Liver (tissue), 3 donors: ENCODE data around the gene NKD2.

Source experiments
- EGR1 ChIP-seq, 2 donors: IDR thresholded peaks; 2 replicates each; pipeline ENCODE4 v1.6.1; 2016 to 2018; ENCODE audit warnings: antibody characterized with exemption in 2 of 2, low read depth in 2 of 2
- SP1 ChIP-seq: IDR thresholded peaks from 2 replicates; pipeline ENCODE4 v1.6.1; 2018; ENCODE audit warnings: antibody characterized with exemption, mild to moderate bottlenecking
- TAF1 ChIP-seq: conservative IDR thresholded peaks from 2 replicates; pipeline ENCODE4 v1.6.1; 2016; ENCODE audit warnings: antibody characterized with exemption, mild to moderate bottlenecking
- TF ChIP-seq, protein P1 (sequence below): fragments of 150-350 bp; IDR thresholded peaks from 2 replicates; pipeline ENCODE4 v1.5.1; 2017; ENCODE audit warnings: improper control_type of control experiment, low read depth, low read length; ENCODE audit not compliant: missing input control
- TF ChIP-seq, protein P2 (sequence below): IDR thresholded peaks from 2 replicates; pipeline ENCODE4 v1.6.1; 2016; ENCODE audit warnings: antibody characterized with exemption
- donor health status: healthy.
- donor health status: healthy.

DNA sequence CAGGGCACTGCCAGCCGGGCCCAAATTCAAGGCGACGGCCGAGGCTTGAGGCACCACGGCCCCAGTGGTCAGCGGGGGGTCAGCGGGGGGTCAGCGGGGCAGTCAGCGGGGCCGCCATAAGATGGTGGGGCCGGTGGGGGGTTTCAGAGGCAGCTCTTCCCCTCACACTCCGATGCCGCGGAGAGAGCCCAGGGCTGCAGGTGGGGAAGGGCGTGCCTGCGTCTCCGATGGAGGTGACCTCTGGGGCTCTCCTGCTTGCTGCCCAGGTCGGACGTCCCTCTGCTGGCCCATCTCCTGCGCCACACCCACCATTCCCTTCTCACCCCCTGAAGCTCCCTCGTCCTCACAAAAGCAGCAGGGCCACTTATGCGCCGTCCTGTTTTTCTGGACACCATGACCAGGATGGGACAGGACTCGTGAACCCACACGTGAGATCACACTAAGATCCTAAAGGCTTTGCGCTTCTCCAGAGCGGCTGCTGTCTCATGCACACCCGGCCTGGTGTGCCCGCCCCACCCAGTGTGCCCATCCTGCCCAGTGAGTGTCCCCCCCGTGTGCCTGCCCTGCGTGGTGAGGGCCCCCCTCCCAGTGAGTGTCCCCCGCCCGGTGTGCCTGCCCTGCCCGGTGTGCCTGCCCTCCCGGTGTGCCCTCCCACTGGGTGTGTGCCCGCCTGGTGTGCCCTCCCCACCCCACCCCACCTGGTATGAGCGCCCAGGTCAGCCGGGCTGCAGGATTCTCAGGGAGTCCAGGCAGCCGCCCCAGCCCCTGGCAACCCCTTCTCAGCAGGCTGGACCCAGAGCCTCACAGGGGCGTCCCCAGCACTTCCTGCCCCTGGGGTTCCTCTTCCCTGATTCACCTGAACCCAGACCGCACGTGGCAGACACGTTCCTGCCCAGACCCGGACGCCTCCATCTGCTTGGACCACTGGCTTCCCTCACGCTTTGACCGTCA lies 48.7 kb upstream of the NKD2 start:
- TF ChIP-seq TAF1 (no peak), EGR1 (IDR thresholded peaks at IDR 0.05; ENCODE audit: low read depth in 2 of 2) (no peak), SP1 (no peak)
- TF ChIP-seq, protein P1, sequence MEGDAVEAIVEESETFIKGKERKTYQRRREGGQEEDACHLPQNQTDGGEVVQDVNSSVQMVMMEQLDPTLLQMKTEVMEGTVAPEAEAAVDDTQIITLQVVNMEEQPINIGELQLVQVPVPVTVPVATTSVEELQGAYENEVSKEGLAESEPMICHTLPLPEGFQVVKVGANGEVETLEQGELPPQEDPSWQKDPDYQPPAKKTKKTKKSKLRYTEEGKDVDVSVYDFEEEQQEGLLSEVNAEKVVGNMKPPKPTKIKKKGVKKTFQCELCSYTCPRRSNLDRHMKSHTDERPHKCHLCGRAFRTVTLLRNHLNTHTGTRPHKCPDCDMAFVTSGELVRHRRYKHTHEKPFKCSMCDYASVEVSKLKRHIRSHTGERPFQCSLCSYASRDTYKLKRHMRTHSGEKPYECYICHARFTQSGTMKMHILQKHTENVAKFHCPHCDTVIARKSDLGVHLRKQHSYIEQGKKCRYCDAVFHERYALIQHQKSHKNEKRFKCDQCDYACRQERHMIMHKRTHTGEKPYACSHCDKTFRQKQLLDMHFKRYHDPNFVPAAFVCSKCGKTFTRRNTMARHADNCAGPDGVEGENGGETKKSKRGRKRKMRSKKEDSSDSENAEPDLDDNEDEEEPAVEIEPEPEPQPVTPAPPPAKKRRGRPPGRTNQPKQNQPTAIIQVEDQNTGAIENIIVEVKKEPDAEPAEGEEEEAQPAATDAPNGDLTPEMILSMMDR: no peak
- TF ChIP-seq, protein P2, sequence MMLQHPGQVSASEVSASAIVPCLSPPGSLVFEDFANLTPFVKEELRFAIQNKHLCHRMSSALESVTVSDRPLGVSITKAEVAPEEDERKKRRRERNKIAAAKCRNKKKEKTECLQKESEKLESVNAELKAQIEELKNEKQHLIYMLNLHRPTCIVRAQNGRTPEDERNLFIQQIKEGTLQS: no peak
